Testis (tissue), 2 donors: ENCODE measurements around the gene PARS2.

Experiments used
- POLR2A ChIP-seq: fragments of 450-650 bp; IDR thresholded peaks from one replicate; pipeline ENCODE4 v1.6.1; 2017; ENCODE audit warnings: antibody characterized with exemption, mild to moderate bottlenecking, moderate library complexity
- TF ChIP-seq, protein P1 (sequence below), 3 experiments: fragments of 450-650 bp in 2 of 3; fragments of 200-600 bp in 1 of 3; sonication (generic) in 1 of 3; IDR thresholded peaks; one replicate each; pipeline ENCODE4 v1.5.1; 2016 to 2019; ENCODE audit warnings: antibody characterized with exemption in 3 of 3, mild to moderate bottlenecking in 2 of 3, moderate library complexity in 1 of 3

- TF ChIP-seq, protein P1, sequence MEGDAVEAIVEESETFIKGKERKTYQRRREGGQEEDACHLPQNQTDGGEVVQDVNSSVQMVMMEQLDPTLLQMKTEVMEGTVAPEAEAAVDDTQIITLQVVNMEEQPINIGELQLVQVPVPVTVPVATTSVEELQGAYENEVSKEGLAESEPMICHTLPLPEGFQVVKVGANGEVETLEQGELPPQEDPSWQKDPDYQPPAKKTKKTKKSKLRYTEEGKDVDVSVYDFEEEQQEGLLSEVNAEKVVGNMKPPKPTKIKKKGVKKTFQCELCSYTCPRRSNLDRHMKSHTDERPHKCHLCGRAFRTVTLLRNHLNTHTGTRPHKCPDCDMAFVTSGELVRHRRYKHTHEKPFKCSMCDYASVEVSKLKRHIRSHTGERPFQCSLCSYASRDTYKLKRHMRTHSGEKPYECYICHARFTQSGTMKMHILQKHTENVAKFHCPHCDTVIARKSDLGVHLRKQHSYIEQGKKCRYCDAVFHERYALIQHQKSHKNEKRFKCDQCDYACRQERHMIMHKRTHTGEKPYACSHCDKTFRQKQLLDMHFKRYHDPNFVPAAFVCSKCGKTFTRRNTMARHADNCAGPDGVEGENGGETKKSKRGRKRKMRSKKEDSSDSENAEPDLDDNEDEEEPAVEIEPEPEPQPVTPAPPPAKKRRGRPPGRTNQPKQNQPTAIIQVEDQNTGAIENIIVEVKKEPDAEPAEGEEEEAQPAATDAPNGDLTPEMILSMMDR (IDR thresholded peaks at IDR 0.05): no peak
- no peak for TF ChIP-seq POLR2A
Observed at GRCh38 chr1:54741531-54741930, 22.8 kb downstream of the PARS2 start.
